CD4-positive, CD25-positive, alpha-beta regulatory T cell (primary cell): ENCODE results near the gene NPIPA8. TPM values are rescaled to one million over a fixed set of nuclear protein-coding genes. Genes with fewer than 3 reads are reported as not detected.
"Not testable (repeated sequence)": the region's sequence is repeated elsewhere in the genome, so short reads cannot be mapped to it uniquely, and the experiment has no call there.

Experiments used
- ATAC-seq, 2 donors: fragments of 150-1000 bp; cut with Tn5 transposase; one replicate each; pipeline ENCODE4 v1.10.0; 2021; ENCODE audit warnings: low read depth in 2 of 2, moderate number of reproducible peaks in 2 of 2, moderate library complexity in 1 of 2
- DNase-seq, 3 donors: peaks; one replicate each; pipeline versions ENCODE4 v3.0.0 to v3.0.0-alpha.2; 2012 to 2022; ENCODE audit warnings: mixed read lengths in 1 of 3
- H3K27ac ChIP-seq: one replicate; pipeline ENCODE4 v1.7.0; 2013; ENCODE audit warnings: mild to moderate bottlenecking, low read length; ENCODE audit not compliant: insufficient read depth, poor library complexity, severe bottlenecking
- H3K27me3 ChIP-seq: one replicate; pipeline ENCODE4 v1.7.0; 2013; ENCODE audit warnings: low read length; ENCODE audit not compliant: control insufficient read depth, insufficient read depth
- H3K36me3 ChIP-seq: one replicate; pipeline ENCODE4 v1.7.0; 2013; ENCODE audit warnings: mild to moderate bottlenecking, low read length, moderate library complexity; ENCODE audit not compliant: control insufficient read depth, insufficient read depth
- H3K4me1 ChIP-seq: 2 replicates; pipeline ENCODE4 v1.7.0; 2013; ENCODE audit warnings: mild to moderate bottlenecking, low read length; ENCODE audit not compliant: insufficient read depth, control insufficient read depth, poor library complexity, severe bottlenecking
- H3K4me3 ChIP-seq: one replicate; pipeline ENCODE4 v1.7.0; 2013; ENCODE audit warnings: low read depth, mild to moderate bottlenecking, low read length, moderate library complexity
- H3K9me3 ChIP-seq, 2 experiments: 1 replicate in 1 of 2; 2 replicates in 1 of 2; pipeline ENCODE4 v1.7.0; 2013; ENCODE audit warnings: low read length in 2 of 2, mild to moderate bottlenecking in 1 of 2, moderate library complexity in 1 of 2; ENCODE audit not compliant: control insufficient read depth in 2 of 2
- H3K27ac Mint-ChIP-seq, 3 donors: one replicate each; pipeline ENCODE4 v1.8.0; 2020 to 2022; ENCODE audit warnings: mild to moderate bottlenecking in 3 of 3, mixed read lengths in 3 of 3, moderate library complexity in 2 of 3
- H3K27me3 Mint-ChIP-seq: one replicate; pipeline ENCODE4 v1.8.0; 2022; ENCODE audit warnings: mild to moderate bottlenecking, mixed read lengths
- H3K36me3 Mint-ChIP-seq: one replicate; pipeline ENCODE4 v1.8.0; 2020; ENCODE audit warnings: mixed read lengths
- H3K4me1 Mint-ChIP-seq, 4 donors: one replicate each; pipeline ENCODE4 v1.8.0; 2020 to 2022; ENCODE audit warnings: mixed read lengths in 4 of 4, mild to moderate bottlenecking in 1 of 4
- H3K4me3 Mint-ChIP-seq, 4 donors: one replicate each; pipeline ENCODE4 v1.8.0; 2020 to 2022; ENCODE audit warnings: mild to moderate bottlenecking in 4 of 4, mixed read lengths in 4 of 4, moderate library complexity in 3 of 4
- H3K9me3 Mint-ChIP-seq, 7 donors: one replicate each; pipeline ENCODE4 v1.8.0; 2020 to 2022; ENCODE audit warnings: mixed read lengths in 7 of 7, mild to moderate bottlenecking in 3 of 7, moderate library complexity in 2 of 7
- polyA plus RNA-seq, 4 donors: library from polyadenylated mRNA; unstranded; fragments of 300-500 nt; fragmentation: Illumina TruSeq; gene quantifications; one replicate each; pipeline ENCODE4 v1.2.3, GENCODE V29; 2021
- total RNA-seq: library from RNA; stranded (reverse); gene quantifications from one replicate; pipeline ENCODE4 v1.2.3, GENCODE V29; 2022

Gene NPIPA8
- total and polyA plus RNA-seq, 5 donors from 2014 or later = 0.29 to 0.65 (median 0.55) TPM; not detected in 2

GRCh38 chr16:18297714-18298113, 38.8 kb downstream of the NPIPA8 start:
- H3K27ac Mint-ChIP-seq, ATAC-seq, H3K36me3 ChIP-seq, H3K4me1 Mint-ChIP-seq, H3K27me3 ChIP-seq, H3K4me3 Mint-ChIP-seq, H3K9me3 ChIP-seq, H3K9me3 Mint-ChIP-seq, H3K4me1 ChIP-seq, H3K27me3 Mint-ChIP-seq, DNase-seq, H3K36me3 Mint-ChIP-seq, H3K27ac ChIP-seq, H3K4me3 ChIP-seq: not testable (repeated sequence)

- not testable (repeated sequence) for H3K27ac Mint-ChIP-seq, H3K27me3 Mint-ChIP-seq, H3K36me3 ChIP-seq, DNase-seq, ATAC-seq, H3K36me3 Mint-ChIP-seq, H3K9me3 ChIP-seq, H3K27ac ChIP-seq, H3K27me3 ChIP-seq, H3K4me1 ChIP-seq, H3K9me3 Mint-ChIP-seq, H3K4me3 Mint-ChIP-seq, H3K4me3 ChIP-seq, H3K4me1 Mint-ChIP-seq
Observed at GRCh38 chr16:18296931-18297330, 39.6 kb downstream of the NPIPA8 start.

GRCh38 chr16:18294371-18294770, 42.2 kb downstream of the NPIPA8 start:
- H3K4me1 Mint-ChIP-seq, H3K4me1 ChIP-seq, H3K27me3 ChIP-seq, H3K27me3 Mint-ChIP-seq, H3K36me3 Mint-ChIP-seq, H3K4me3 Mint-ChIP-seq, H3K4me3 ChIP-seq, H3K36me3 ChIP-seq, H3K9me3 Mint-ChIP-seq, H3K27ac Mint-ChIP-seq, H3K27ac ChIP-seq, ATAC-seq, H3K9me3 ChIP-seq, DNase-seq: not testable (repeated sequence)

DNA sequence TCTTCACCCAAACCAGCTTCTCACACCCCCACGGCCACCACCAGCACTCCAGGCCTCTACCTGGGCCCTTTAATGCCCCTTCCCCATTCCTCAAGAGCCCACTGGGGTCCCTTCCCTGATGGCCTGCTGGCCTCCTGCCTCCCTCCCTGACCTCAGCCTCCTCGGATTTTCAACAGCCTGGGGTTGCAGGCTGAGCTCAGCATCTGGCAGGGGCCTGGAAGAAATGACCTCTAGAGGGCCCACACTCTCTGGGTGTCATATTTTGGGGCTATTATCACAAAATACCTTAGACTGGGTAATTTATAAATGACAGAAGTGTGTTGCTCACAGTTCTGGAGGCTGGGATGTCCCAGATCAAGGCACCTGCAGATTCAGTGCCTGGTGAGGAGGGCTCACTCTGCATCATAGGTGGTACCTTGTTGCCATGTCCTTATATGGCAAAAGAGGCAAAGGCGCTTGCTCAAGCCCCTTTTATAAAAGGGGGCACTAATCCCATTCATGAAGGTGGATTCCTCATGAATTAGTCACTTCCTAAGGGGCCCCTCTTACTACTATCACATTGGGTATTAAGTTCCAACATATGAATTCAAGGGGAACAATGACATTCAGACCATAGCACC, 43.1 kb downstream of the NPIPA8 start:
- not testable (repeated sequence) for H3K36me3 Mint-ChIP-seq, H3K4me3 Mint-ChIP-seq, H3K27me3 ChIP-seq, H3K27ac ChIP-seq, H3K9me3 ChIP-seq, H3K27ac Mint-ChIP-seq, ATAC-seq, H3K4me1 ChIP-seq, H3K4me3 ChIP-seq, H3K36me3 ChIP-seq, H3K4me1 Mint-ChIP-seq, DNase-seq, H3K9me3 Mint-ChIP-seq, H3K27me3 Mint-ChIP-seq

GRCh38 chr16:18290959-18291358, 45.6 kb downstream of the NPIPA8 start:
- H3K27me3 ChIP-seq = not testable (repeated sequence)

DNA sequence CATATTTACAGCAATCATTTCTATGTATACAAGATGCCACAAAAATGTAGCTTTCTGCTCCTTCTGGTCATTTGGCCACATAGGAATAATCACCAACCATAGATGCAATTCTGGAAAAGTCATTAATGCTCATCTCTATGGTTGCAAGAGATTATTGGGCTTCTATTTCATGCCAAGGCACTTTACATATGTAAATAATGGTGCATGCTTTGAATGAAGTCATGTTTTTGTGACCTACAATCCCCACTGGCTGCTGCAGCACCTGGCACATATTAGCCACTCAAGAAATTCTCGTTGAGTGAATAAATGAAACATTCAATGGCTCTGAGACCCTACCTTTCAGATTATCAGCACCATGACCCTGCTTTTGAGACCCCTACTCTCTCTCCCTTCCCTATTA, 50.2 kb downstream of the NPIPA8 start:
- ATAC-seq, H3K27me3 Mint-ChIP-seq, H3K4me1 Mint-ChIP-seq, H3K9me3 Mint-ChIP-seq, H3K27me3 ChIP-seq, H3K4me1 ChIP-seq, H3K27ac ChIP-seq, H3K36me3 Mint-ChIP-seq, DNase-seq, H3K4me3 Mint-ChIP-seq, H3K9me3 ChIP-seq, H3K36me3 ChIP-seq, H3K27ac Mint-ChIP-seq, H3K4me3 ChIP-seq: not testable (repeated sequence)

More at GRCh38 chr16:18290959-18291358, 45.6 kb downstream of the NPIPA8 start:
- H3K4me1 ChIP-seq, ATAC-seq, DNase-seq, H3K27ac ChIP-seq, H3K9me3 Mint-ChIP-seq, H3K36me3 ChIP-seq, H3K36me3 Mint-ChIP-seq, H3K27me3 Mint-ChIP-seq, H3K4me3 Mint-ChIP-seq, H3K4me3 ChIP-seq, H3K27ac Mint-ChIP-seq, H3K9me3 ChIP-seq, H3K4me1 Mint-ChIP-seq: not testable (repeated sequence)

DNA sequence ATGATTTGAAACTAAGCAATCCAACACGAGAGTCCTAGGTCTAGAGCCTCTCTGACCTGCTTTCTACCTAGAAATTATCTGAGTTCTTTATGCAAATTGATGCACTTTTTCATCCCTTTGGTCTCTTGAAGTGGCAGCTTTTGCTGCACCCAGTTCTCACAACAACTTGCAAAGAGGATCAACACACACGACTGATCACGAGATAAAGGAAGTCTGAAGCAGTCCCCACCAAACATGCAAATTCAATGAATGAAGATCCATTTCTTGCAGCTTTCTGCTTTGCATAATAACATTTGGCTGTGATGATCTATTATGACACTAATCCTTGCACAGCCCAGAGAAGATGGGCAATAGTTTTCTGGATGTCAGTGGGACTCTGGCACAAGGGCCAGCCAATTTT, 56.2 kb downstream of the NPIPA8 start:
- not testable (repeated sequence) for DNase-seq, H3K27me3 Mint-ChIP-seq, H3K27ac ChIP-seq, H3K9me3 Mint-ChIP-seq, H3K4me3 Mint-ChIP-seq, H3K27me3 ChIP-seq, H3K4me3 ChIP-seq, H3K4me1 Mint-ChIP-seq, H3K36me3 ChIP-seq, ATAC-seq, H3K36me3 Mint-ChIP-seq, H3K9me3 ChIP-seq, H3K4me1 ChIP-seq, H3K27ac Mint-ChIP-seq

- H3K4me3 Mint-ChIP-seq, H3K4me1 ChIP-seq, H3K27me3 Mint-ChIP-seq: not testable (repeated sequence)
Observed at GRCh38 chr16:18276756-18277155, 59.8 kb downstream of the NPIPA8 start.

More at GRCh38 chr16:18276756-18277155, 59.8 kb downstream of the NPIPA8 start:
- H3K27ac Mint-ChIP-seq, ATAC-seq, H3K4me3 ChIP-seq, H3K27ac ChIP-seq, H3K9me3 ChIP-seq, H3K9me3 Mint-ChIP-seq, H3K36me3 ChIP-seq, H3K27me3 ChIP-seq, H3K4me1 Mint-ChIP-seq, DNase-seq, H3K36me3 Mint-ChIP-seq: not testable (repeated sequence)
